RKO (cell line): ENCODE data around the gene MOSMO.

Experiments
- DNase-seq: peaks from one replicate; pipeline ENCODE4 v3.0.0-alpha.2; 2016; ENCODE audit warnings: low spot score

MOSMO gene

GRCh38 chr16:22007509-22008214 lies at the start of gene MOSMO:
Gene MOSMO, plus strand, starts transcription at chr16:22008111. Its CDS starts 191 bp downstream, at chr16:22008302.
- peak; percentile 75 for DNase-seq

GRCh38 chr16:21959050-21959449 lies 48.9 kb upstream of the MOSMO start:
- no peak for DNase-seq

GRCh38 chr16:21962475-21962874 lies 45.4 kb upstream of the MOSMO start:
- DNase-seq, result no peak

- no peak for DNase-seq
Measured at GRCh38 chr16:21963887-21964286, 44.0 kb upstream of the MOSMO start.

- no peak for DNase-seq
Measured at GRCh38 chr16:21964353-21964752, 43.6 kb upstream of the MOSMO start.

GRCh38 chr16:21971856-21972255 lies 36.1 kb upstream of the MOSMO start:
- no peak for DNase-seq

- DNase-seq, result no peak
Measured at GRCh38 chr16:21973945-21974344, 34.0 kb upstream of the MOSMO start.

GRCh38 chr16:21980032-21980431 lies 27.9 kb upstream of the MOSMO start:
- DNase-seq, result no peak

- DNase-seq, result peak; percentile 11
Measured at GRCh38 chr16:21982108-21982507, 25.8 kb upstream of the MOSMO start.

- DNase-seq, result no peak
Measured at GRCh38 chr16:21984062-21984461, 23.8 kb upstream of the MOSMO start.

GRCh38 chr16:21985524-21985923 lies 22.4 kb upstream of the MOSMO start:
- DNase-seq, result no peak

GRCh38 chr16:21986692-21987246 lies 21.1 kb upstream of the MOSMO start:
- no peak for DNase-seq

GRCh38 chr16:21987498-21987897 lies 20.4 kb upstream of the MOSMO start:
- no peak for DNase-seq

GRCh38 chr16:21989133-21989532 lies 18.8 kb upstream of the MOSMO start:
- DNase-seq, result no peak

GRCh38 chr16:21989751-21990150 lies 18.2 kb upstream of the MOSMO start:
- DNase-seq, result no peak

GRCh38 chr16:21990381-21990944 lies 17.4 kb upstream of the MOSMO start:
- DNase-seq, result no peak

- DNase-seq, result no peak
Measured at GRCh38 chr16:21991621-21992020, 16.3 kb upstream of the MOSMO start.

- DNase-seq, result no peak
Measured at GRCh38 chr16:21994856-21995465, 12.9 kb upstream of the MOSMO start.

GRCh38 chr16:21996923-21997696 lies 10.8 kb upstream of the MOSMO start:
- DNase-seq, result no peak

- DNase-seq, result no peak
Measured at GRCh38 chr16:21997697-21998480, 10.0 kb upstream of the MOSMO start.

- DNase-seq, result no peak
Measured at GRCh38 chr16:22001591-22001990, 6.3 kb upstream of the MOSMO start.

GRCh38 chr16:22002047-22002446 lies 5.9 kb upstream of the MOSMO start:
- DNase-seq, result peak; percentile 31
